B cell (primary cell): ENCODE measurements around the gene NSRP1. TPM values are rescaled to one million over a fixed set of nuclear protein-coding genes. Genes with fewer than 3 reads are reported as not detected.

ENCODE experiments used
- ATAC-seq: fragments of 200-7000 bp; cut with Tn5 transposase; one replicate; pipeline ENCODE4 v1.10.0; 2021; ENCODE audit warnings: low read depth, mild to moderate bottlenecking, moderate number of reproducible peaks, moderate library complexity
- CTCF ChIA-PET: fragments of 350-600 bp; sonication (Branson Sonifier 250); formaldehyde crosslinking; loops from one replicate; lab custom pipeline; 2021; ENCODE audit warnings: antibody characterized with exemption, inconsistent platforms; lab: Charles Lee
- POLR2A ChIA-PET: fragments of 350-600 bp; sonication (Branson Sonifier 250); formaldehyde crosslinking; loops from one replicate; lab custom pipeline; 2021; ENCODE audit warnings: antibody characterized with exemption; lab: Charles Lee
- DNase-seq: peaks from one replicate; pipeline ENCODE4 v3.0.0; 2013
- H2AFZ ChIP-seq: 2 replicates; pipeline ENCODE4 v1.6.1; 2012; ENCODE audit warnings: mild to moderate bottlenecking, low read depth, low read length; ENCODE audit not compliant: insufficient read depth, poor library complexity, severe bottlenecking
- H3K27ac ChIP-seq, 2 donors: 1 replicate in 1 of 2; 2 replicates in 1 of 2; pipeline ENCODE4 v1.5.1; 2012 to 2013; ENCODE audit warnings: low read length in 2 of 2, mild to moderate bottlenecking in 2 of 2, moderate library complexity in 1 of 2
- H3K27me3 ChIP-seq, 4 experiments: fragments of 200-600 bp in 1 of 4; sonication (generic) in 1 of 4; replicated peaks in 1 of 4; 1 replicate in 2 of 4; 2 replicates in 2 of 4; pipeline versions ENCODE4 v1.6.1 to v1.7.0; 2013 to 2016; ENCODE audit warnings: low read length in 3 of 4, mild to moderate bottlenecking in 2 of 4, mixed read lengths in 1 of 4, moderate library complexity in 1 of 4; ENCODE audit not compliant: insufficient read depth in 4 of 4, control insufficient read depth in 3 of 4; ENCODE audit errors: control extremely low read depth in 1 of 4
- H3K36me3 ChIP-seq, 2 experiments: replicated peaks in 1 of 2; 1 replicate in 1 of 2; 2 replicates in 1 of 2; pipeline versions ENCODE4 v1.6.1 to v1.7.1; 2013; ENCODE audit warnings: low read length in 1 of 2; ENCODE audit not compliant: insufficient read depth in 2 of 2, control insufficient read depth in 1 of 2; ENCODE audit errors: control extremely low read depth in 1 of 2, extremely low read depth in 1 of 2
- H3K4me1 ChIP-seq, 2 donors: fragments of 200-600 bp in 1 of 2; sonication (generic) in 1 of 2; 1 replicate in 1 of 2; 2 replicates in 1 of 2; pipeline versions ENCODE4 v1.5.1 to v1.6.1; 2013 to 2017; ENCODE audit warnings: low read length in 2 of 2; ENCODE audit not compliant: control insufficient read depth in 2 of 2, insufficient read depth in 2 of 2
- H3K4me2 ChIP-seq: replicated peaks from 2 replicates; pipeline ENCODE3; 2012; ENCODE audit warnings: mild to moderate bottlenecking, low read depth, low read length; ENCODE audit not compliant: poor library complexity, severe bottlenecking
- H3K4me3 ChIP-seq, 5 experiments: fragments of 200-600 bp in 1 of 5; sonication (generic) in 1 of 5; 1 replicate in 3 of 5; 2 replicates in 2 of 5; pipeline versions ENCODE4 v1.5.1 to v1.7.0; 2011 to 2016; ENCODE audit warnings: low read length in 4 of 5, mild to moderate bottlenecking in 4 of 5, low read depth in 2 of 5, control low read depth in 1 of 5, moderate library complexity in 1 of 5; ENCODE audit not compliant: insufficient read depth in 1 of 5; ENCODE audit errors: control extremely low read depth in 1 of 5, extremely low read depth in 1 of 5
- H3K79me2 ChIP-seq: fragments of 200-600 bp; sonication (generic); one replicate; pipeline ENCODE4 v1.6.0; 2016; ENCODE audit warnings: low read length; ENCODE audit not compliant: control insufficient read depth, insufficient read depth
- H3K9ac ChIP-seq: fragments of 200-600 bp; sonication (generic); 2 replicates; pipeline ENCODE4 v1.6.1; 2017; ENCODE audit warnings: mild to moderate bottlenecking, low read length, moderate library complexity
- H3K9me3 ChIP-seq, 3 donors: one replicate each; pipeline versions ENCODE4 v1.6.1 to v1.7.1; 2013; ENCODE audit warnings: low read length in 2 of 3; ENCODE audit not compliant: control insufficient read depth in 2 of 3, insufficient read depth in 1 of 3; ENCODE audit errors: control extremely low read depth in 1 of 3
- H4K20me1 ChIP-seq: 2 replicates; pipeline ENCODE4 v1.6.0; 2012; ENCODE audit warnings: mild to moderate bottlenecking, low read length; ENCODE audit not compliant: insufficient read depth, control insufficient read depth, poor library complexity, severe bottlenecking
- H3K27ac Mint-ChIP-seq: one replicate; pipeline ENCODE4 v1.8.0; 2021; ENCODE audit warnings: mixed read lengths
- H3K27me3 Mint-ChIP-seq: one replicate; pipeline ENCODE4 v1.8.0; 2021; ENCODE audit warnings: mixed read lengths
- H3K4me1 Mint-ChIP-seq: one replicate; pipeline ENCODE4 v1.8.0; 2021; ENCODE audit warnings: mixed read lengths
- H3K4me3 Mint-ChIP-seq: one replicate; pipeline ENCODE4 v1.8.0; 2021; ENCODE audit warnings: mixed read lengths
- H3K9me3 Mint-ChIP-seq: one replicate; pipeline ENCODE4 v1.8.0; 2022; ENCODE audit warnings: mixed read lengths; ENCODE audit not compliant: insufficient read depth
- EZH2 ChIP-seq: IDR thresholded peaks from 2 replicates; pipeline ENCODE4 v1.6.1; 2012; ENCODE audit warnings: borderline replicate concordance, low read depth, mild to moderate bottlenecking, moderate library complexity, low read length; ENCODE audit not compliant: insufficient read depth, poor library complexity, severe bottlenecking
- WGBS: methylation state at CpG from one replicate; pipeline ENCODE4 v1.1.5; 2013; ENCODE audit warnings: missing lambda C conversion rate; ENCODE audit not compliant: insufficient coverage; 5-methylcytosine and 5-hydroxymethylcytosine counted together
- intact Hi-C: fragments of 100-400 bp; cut with micrococcal nuclease; formaldehyde crosslinking; loops from one replicate; pipeline ENCODE4 v1.10.0; 2022
- polyA plus RNA-seq: library from polyadenylated mRNA; depleted of rRNA; stranded (reverse); fragments of >200 nt; gene quantifications from 2 replicates; pipeline ENCODE4 v1.2.3, GENCODE V29; 2012
- total RNA-seq, 2 donors: library from RNA; stranded (reverse); fragments of 120-200 nt in 1 of 2; gene quantifications; 1 replicate in 1 of 2; 2 replicates in 1 of 2; pipeline versions ENCODE4 v1.2.3 to v1.2.4, GENCODE V29; 2013 to 2022
- TF ChIP-seq, protein P1 (sequence below): fragments of 200-600 bp; IDR thresholded peaks from one replicate; pipeline ENCODE4 v1.8.0; 2022; ENCODE audit warnings: antibody characterized with exemption, mild to moderate bottlenecking

Gene NSRP1
- total and polyA plus RNA-seq, 2 donors (not counting 1 experiment from before 2014, with no cell fraction given), result 11.2 to 46.2 TPM

DNA sequence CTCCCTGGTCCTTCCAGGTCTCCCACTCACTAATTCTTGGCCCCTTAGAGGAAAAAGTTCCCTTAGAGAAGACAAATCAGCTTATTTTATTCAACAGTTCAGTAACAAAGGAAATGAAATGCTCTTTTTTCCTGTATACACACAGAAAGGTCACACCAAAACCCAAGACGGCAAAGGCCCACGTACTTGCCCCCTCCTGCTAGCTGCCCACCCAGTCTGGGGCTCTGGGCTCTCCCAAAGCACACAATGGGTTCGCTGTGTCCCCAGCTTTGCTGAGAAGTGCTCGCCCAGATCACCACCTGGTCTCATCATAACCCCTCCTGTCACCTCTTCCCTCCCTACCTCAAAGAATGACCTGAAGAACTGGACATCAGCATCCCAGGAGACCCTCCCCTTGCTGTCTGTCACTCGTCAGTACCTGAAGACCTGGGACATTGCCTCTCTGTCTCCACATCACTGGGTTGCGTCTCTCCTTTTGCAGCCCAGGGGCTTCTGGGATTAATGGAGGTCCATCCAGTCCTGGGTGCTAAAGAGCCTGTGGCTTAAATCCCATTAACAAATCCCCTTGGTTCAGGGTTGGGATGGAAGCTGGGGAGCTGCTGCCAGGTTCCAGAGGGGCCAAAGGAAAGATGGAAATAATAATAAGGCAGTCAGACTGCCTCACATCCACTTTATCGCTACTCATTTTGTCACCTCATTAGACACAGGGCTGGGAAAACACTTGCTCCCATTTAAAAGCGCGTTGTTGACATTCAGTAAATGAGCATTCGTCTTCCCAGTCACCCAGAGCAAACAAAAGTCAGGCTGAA, 115.6 kb downstream of the NSRP1 start:
- ChIA-PET POLR2A (no interaction called here), CTCF (interaction anchor here (0.7 to 1.5 kb wide), 2 partner anchors 52 to 127 kb away, joined by 3 read pairs; no protein-coding TSS in a partner anchor)
- H3K36me3 ChIP-seq, result no peaks in the 10 kb centered on the region
- H3K9me3 ChIP-seq, result peaks cover 0 to 4% (median 0%) of the 10 kb centered on the region in 3 donors
- 93% methylated on average over 10 of the region's 10 CpGs for WGBS
- no peak for TF ChIP-seq EZH2
- TF ChIP-seq, protein P1, sequence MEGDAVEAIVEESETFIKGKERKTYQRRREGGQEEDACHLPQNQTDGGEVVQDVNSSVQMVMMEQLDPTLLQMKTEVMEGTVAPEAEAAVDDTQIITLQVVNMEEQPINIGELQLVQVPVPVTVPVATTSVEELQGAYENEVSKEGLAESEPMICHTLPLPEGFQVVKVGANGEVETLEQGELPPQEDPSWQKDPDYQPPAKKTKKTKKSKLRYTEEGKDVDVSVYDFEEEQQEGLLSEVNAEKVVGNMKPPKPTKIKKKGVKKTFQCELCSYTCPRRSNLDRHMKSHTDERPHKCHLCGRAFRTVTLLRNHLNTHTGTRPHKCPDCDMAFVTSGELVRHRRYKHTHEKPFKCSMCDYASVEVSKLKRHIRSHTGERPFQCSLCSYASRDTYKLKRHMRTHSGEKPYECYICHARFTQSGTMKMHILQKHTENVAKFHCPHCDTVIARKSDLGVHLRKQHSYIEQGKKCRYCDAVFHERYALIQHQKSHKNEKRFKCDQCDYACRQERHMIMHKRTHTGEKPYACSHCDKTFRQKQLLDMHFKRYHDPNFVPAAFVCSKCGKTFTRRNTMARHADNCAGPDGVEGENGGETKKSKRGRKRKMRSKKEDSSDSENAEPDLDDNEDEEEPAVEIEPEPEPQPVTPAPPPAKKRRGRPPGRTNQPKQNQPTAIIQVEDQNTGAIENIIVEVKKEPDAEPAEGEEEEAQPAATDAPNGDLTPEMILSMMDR, result no peak
- H3K27me3 ChIP-seq, result peaks cover 0 to 29% (median 15%) of the 10 kb centered on the region in 4 experiments
- ATAC-seq (no peak), DNase-seq (no peak)
- Mint-ChIP-seq H3K4me3 (no peak overlapping the region), H3K9me3 (no peaks in the 10 kb centered on the region), H3K27me3 (peaks cover 43% of the 10 kb centered on the region), H3K27ac (no peak overlapping the region), H3K4me1 (peaks cover 22% of the 10 kb centered on the region)
- intact Hi-C loops, result no loop called here
- H3K4me1 ChIP-seq, result peaks cover 20% of the 10 kb centered on the region in 2 donors
- no peak overlapping the region for H2AFZ ChIP-seq
- H3K27ac ChIP-seq, result no peak overlapping the region
- no peak overlapping the region for H3K9ac ChIP-seq
- H3K4me3 ChIP-seq, result no peak overlapping the region
- no peaks in the 10 kb centered on the region for H3K79me2 ChIP-seq
- H3K4me2 ChIP-seq, result no peak overlapping the region
- no peaks in the 10 kb centered on the region for H4K20me1 ChIP-seq

DNA sequence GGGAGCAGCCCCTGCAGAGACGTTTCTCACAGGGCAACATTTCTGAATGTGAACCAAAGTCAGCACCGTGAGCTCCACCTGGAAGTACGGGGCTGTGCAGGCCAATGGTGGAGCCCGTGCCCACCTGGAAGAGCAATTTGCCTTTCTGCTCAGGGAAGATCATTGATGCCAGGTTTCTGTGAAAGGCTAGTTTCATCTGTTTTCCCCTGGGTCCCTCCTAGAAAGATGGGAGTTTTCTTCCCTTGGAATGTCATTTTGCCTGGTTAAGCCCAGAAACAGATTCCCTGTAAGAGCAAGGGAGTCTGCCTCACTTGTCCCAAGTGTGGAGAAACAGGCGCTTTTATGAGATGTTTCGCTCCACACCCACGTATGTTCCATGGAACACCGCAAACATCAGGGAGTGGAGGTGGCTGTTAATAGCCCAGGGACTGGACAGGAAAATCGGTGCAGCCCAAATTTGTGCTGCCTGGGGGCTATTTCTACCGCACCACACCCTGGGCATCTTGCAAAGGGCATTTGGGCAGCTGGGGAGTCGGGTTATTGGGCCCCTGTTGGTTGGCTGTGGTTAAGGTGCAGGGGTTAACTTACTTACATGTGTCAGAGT, 116.3 kb downstream of the NSRP1 start:
- POLR2A ChIA-PET, result no interaction called here
- Mint-ChIP-seq H3K4me3 (no peak overlapping the region), H3K4me1 (peaks cover 27% of the 10 kb centered on the region), H3K9me3 (no peaks in the 10 kb centered on the region), H3K27ac (no peak overlapping the region), H3K27me3 (peaks cover 47% of the 10 kb centered on the region)
- no peak overlapping the region for H3K4me3 ChIP-seq
- peaks cover 0 to 4% (median 0%) of the 10 kb centered on the region in 3 donors for H3K9me3 ChIP-seq
- DNase-seq, result no peak
- intact Hi-C loops, result no loop called here
- H3K27me3 ChIP-seq, result peaks cover 0 to 36% (median 20%) of the 10 kb centered on the region in 4 experiments
- ATAC-seq, result no peak
- no peaks in the 10 kb centered on the region for H4K20me1 ChIP-seq
- WGBS, result 85% methylated on average over 10 of the region's 11 CpGs
- H3K36me3 ChIP-seq, result no peaks in the 10 kb centered on the region
- no peak overlapping the region for H2AFZ ChIP-seq
- no peaks in the 10 kb centered on the region for H3K79me2 ChIP-seq
- CTCF ChIA-PET, result interaction anchor here (1.5 kb wide), 1 partner anchor 128 kb away, joined by 3 read pairs; no protein-coding TSS in a partner anchor
- TF ChIP-seq, protein P1, result no peak
- TF ChIP-seq EZH2, result no peak
- peaks cover 21 to 26% of the 10 kb centered on the region in 2 donors for H3K4me1 ChIP-seq
- H3K4me2 ChIP-seq, result no peak overlapping the region
- no peak overlapping the region for H3K27ac ChIP-seq
- H3K9ac ChIP-seq, result no peak overlapping the region
